Heart left ventricle (tissue), 16 donors: ENCODE results near the gene ADCY9. TPM values are rescaled to one million over a fixed set of nuclear protein-coding genes. Genes with fewer than 3 reads are reported as not detected.
A peak's percentile ranks its signal among the peaks of the same experiment; 100 is the strongest.

Experiments
- ATAC-seq, 4 donors: fragments of 200-7000 bp; cut with Tn5 transposase; one replicate each; pipeline ENCODE4 v1.9.1; 2020 to 2022; ENCODE audit warnings: moderate library complexity in 4 of 4, mild to moderate bottlenecking in 3 of 4, moderate number of reproducible peaks in 1 of 4
- DNase-seq, 5 donors: peaks; one replicate each; pipeline ENCODE4 v3.0.0-alpha.2; 2020
- H3K27ac ChIP-seq, 12 donors: fragments of 200-600 bp; sonication (generic) in 4 of 12; one replicate each; pipeline versions ENCODE4 v1.5.0 to v1.8.0; 2016 to 2022; ENCODE audit warnings: mild to moderate bottlenecking in 2 of 12
- H3K27me3 ChIP-seq, 9 donors: fragments of 200-600 bp; sonication (generic) in 2 of 9; one replicate each; pipeline versions ENCODE4 v1.5.1 to v1.8.0; 2016 to 2022; ENCODE audit warnings: mild to moderate bottlenecking in 3 of 9
- H3K36me3 ChIP-seq, 9 donors: fragments of 200-600 bp; sonication (generic) in 2 of 9; one replicate each; pipeline versions ENCODE4 v1.5.0 to v1.8.0; 2018 to 2022; ENCODE audit warnings: mild to moderate bottlenecking in 2 of 9
- H3K4me1 ChIP-seq, 12 donors: fragments of 200-600 bp; sonication (generic) in 4 of 12; one replicate each; pipeline versions ENCODE4 v1.5.0 to v1.8.0; 2016 to 2022; ENCODE audit warnings: mild to moderate bottlenecking in 3 of 12
- H3K4me3 ChIP-seq, 12 donors: fragments of 200-600 bp; sonication (generic) in 4 of 12; one replicate each; pipeline versions ENCODE4 v1.5.0 to v1.8.0; 2017 to 2022; ENCODE audit warnings: mild to moderate bottlenecking in 9 of 12, moderate library complexity in 4 of 12
- H3K9me3 ChIP-seq, 12 donors: fragments of 200-600 bp; sonication (generic) in 4 of 12; one replicate each; pipeline versions ENCODE4 v1.5.0 to v1.8.0; 2016 to 2022; ENCODE audit warnings: mild to moderate bottlenecking in 1 of 12
- POLR2A ChIP-seq, 2 donors: fragments of 450-650 bp; IDR thresholded peaks; one replicate each; pipeline ENCODE4 v1.6.1; 2017; ENCODE audit warnings: antibody characterized with exemption in 2 of 2, mild to moderate bottlenecking in 2 of 2, moderate library complexity in 2 of 2
- WGBS, 4 donors: extraction: QIAGEN DNeasy Blood & Tissue Kit in 2 of 4; methylation state at CpG; one replicate each; pipeline versions ENCODE4 v1.1.5 to v1.1.7; 2013 to 2018; 5-methylcytosine and 5-hydroxymethylcytosine counted together
- intact Hi-C, 10 donors: fragments of 100-400 bp; cut with DNase I; formaldehyde crosslinking; loops; one replicate each; pipeline versions ENCODE4 v1.11.1 to v1.14.2; 2022
- polyA plus RNA-seq, 2 donors: library from polyadenylated mRNA; stranded (reverse); fragments of 200-250 nt; gene quantifications; one replicate each; pipeline ENCODE4 v1.2.3, GENCODE V29; 2013
- total RNA-seq, 9 donors: library from RNA; depleted of rRNA in 2 of 9; stranded (reverse); fragments of >200 nt in 2 of 9; fragmentation: NEBNext Ultra II Directional in 3 of 9; extraction: Animal tissue kit (Norgen Biotek cat#: 25700) in 3 of 9; gene quantifications; one replicate each; pipeline versions ENCODE4 v1.1.0 to v1.2.4, GENCODE V29; 2016 to 2023
- TF ChIP-seq, protein P1 (sequence below), 12 donors: fragments of 200-600 bp; sonication (generic) in 4 of 12; IDR thresholded peaks; one replicate each; pipeline versions ENCODE4 v1.5.0 to v1.8.0; 2018 to 2022; ENCODE audit warnings: antibody characterized with exemption in 12 of 12, mild to moderate bottlenecking in 5 of 12
- donor health status: ischemic (EF 13 %, LVEDD 7.1; RV severe dilation, severe dysfunction).
- donor health status: healthy with polysubstance abuse.
- donor health status: DM: no; HTN: yes; CAD: no.
- donor health status: DM: no; HTN: no; CAD: no.
- donor health status: ischemic (EF 25% LVEDD 6.9; RV normal size, moderate dysfunction).
- donor health status: ischemic (EF 25% LVEDD 5.7; RV mildly dilated, moderate dysfunction).
- donor health status: healthy.
- donor health status: DM: yes; HTN: yes; CAD: no.
- donor health status: ischemic (EF 35%, LVEDD 5.7; RV mildly dilated, moderate dysfunction).
- donor health status: nonischemic (EF 11% LVEDD 7.7; RV severe dilation, severe dysfunction).
- donor health status: DM: yes; HTN: yes; CAD: no.
- donor health status: PGD.
- donor health status: ischemic (EF 29% LVEDD 5.4; RV normal size, mild dysfunction).
- donor health status: nonischemic (EF 23%, LVEDD 6.1; RV moderate dilation, normal function).

The ADCY9 gene
- total and polyA plus RNA-seq, 11 donors = 11.8 to 85.8 (median 45.0) TPM

DNA sequence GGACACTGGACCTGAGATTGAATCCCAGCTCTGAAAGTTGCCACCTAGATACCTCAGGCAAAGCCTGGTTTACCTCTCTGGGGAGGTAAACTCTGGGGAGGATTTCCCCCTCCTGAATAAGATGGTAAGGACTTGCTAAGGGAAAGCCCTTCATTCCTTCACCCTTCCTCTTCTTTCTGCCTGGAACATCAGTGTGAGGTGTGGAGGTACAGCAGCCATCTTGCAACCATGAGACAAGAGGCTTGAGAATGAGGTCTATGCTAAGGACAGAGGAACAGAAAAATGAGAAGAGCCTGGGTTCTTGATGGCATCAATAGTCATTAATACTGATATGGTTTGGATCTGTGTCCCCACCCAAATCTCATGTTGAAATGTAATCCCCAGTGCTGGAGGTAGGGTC, 23.7 kb upstream of the ADCY9 start:
- no peak for TF ChIP-seq POLR2A (IDR thresholded peaks at IDR 0.05)
- Histone ChIP-seq H3K9me3 (no peaks in the 10 kb centered on the region), H3K4me1 (no peaks in the 10 kb centered on the region), H3K4me3 (no peak overlapping the region), H3K27ac (no peak overlapping the region), H3K36me3 (no peaks in the 10 kb centered on the region), H3K27me3 (no peaks in the 10 kb centered on the region)
- intact Hi-C loops = no loop called here
- DNase-seq (peak in 1 of 5 donors; percentile 3), ATAC-seq (no peak)

DNA sequence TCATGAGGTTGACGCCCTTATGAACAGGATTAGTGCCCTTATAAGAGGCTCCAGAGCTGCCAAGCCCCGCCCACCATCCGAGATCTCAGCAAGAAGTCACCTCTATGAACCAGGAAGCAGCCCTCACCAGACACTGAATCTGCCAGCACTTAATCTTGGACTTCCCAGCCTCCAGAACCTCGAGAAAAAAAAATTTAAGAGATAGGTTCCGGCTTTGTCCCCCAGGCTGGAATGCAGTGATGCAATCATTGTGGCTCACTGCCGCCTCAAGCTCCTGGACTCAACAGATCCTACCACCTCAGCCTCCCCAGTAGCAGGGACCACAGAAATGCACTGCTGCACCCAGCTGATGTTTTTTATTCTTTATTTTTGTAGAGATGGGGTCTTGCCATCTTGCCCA, 22.5 kb upstream of the ADCY9 start:
- TF ChIP-seq, protein P1, sequence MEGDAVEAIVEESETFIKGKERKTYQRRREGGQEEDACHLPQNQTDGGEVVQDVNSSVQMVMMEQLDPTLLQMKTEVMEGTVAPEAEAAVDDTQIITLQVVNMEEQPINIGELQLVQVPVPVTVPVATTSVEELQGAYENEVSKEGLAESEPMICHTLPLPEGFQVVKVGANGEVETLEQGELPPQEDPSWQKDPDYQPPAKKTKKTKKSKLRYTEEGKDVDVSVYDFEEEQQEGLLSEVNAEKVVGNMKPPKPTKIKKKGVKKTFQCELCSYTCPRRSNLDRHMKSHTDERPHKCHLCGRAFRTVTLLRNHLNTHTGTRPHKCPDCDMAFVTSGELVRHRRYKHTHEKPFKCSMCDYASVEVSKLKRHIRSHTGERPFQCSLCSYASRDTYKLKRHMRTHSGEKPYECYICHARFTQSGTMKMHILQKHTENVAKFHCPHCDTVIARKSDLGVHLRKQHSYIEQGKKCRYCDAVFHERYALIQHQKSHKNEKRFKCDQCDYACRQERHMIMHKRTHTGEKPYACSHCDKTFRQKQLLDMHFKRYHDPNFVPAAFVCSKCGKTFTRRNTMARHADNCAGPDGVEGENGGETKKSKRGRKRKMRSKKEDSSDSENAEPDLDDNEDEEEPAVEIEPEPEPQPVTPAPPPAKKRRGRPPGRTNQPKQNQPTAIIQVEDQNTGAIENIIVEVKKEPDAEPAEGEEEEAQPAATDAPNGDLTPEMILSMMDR (IDR thresholded peaks at IDR 0.05) = no peak
- no peak for TF ChIP-seq POLR2A (IDR thresholded peaks at IDR 0.05)
- DNase-seq (peak in 1 of 5 donors; percentile 9), ATAC-seq (no peak)
- H3K4me3 ChIP-seq = no peak overlapping the region
- no peaks in the 10 kb centered on the region for H3K9me3 ChIP-seq
- no peak overlapping the region for H3K27ac ChIP-seq
- H3K27me3 ChIP-seq = no peaks in the 10 kb centered on the region
- H3K4me1 ChIP-seq = no peaks in the 10 kb centered on the region
- no peaks in the 10 kb centered on the region for H3K36me3 ChIP-seq
- WGBS, 4 donors = 88 to 93% (median 91%) methylated on average over 6 of the region's 6 CpGs
- intact Hi-C loops = no loop called here

DNA sequence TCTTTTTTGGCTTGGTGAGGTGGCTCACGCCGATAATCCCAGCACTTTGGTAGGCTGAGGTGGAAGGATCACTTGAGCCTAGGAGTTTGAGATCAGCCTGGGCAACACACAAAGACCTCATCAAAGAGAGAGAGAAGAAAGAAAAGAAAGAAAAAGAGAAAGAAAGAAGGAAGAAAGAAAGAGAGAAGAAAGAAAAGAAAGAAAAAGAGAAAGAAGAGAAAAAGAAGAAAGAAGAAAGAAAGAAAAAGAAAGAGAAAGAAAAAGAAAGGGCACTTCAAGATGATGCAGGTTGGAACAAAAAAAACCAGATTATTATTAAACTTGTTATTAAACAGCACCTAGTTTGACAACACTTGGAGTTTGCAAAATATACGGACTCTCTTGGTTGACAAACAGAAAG, 21.2 kb upstream of the ADCY9 start:
- Histone ChIP-seq H3K4me3 (no peak overlapping the region), H3K27me3 (no peaks in the 10 kb centered on the region), H3K36me3 (no peaks in the 10 kb centered on the region), H3K27ac (no peak overlapping the region), H3K9me3 (no peaks in the 10 kb centered on the region), H3K4me1 (no peaks in the 10 kb centered on the region)
- DNase-seq (no peak), ATAC-seq (no peak)
- TF ChIP-seq POLR2A (IDR thresholded peaks at IDR 0.05) = no peak
- TF ChIP-seq, protein P1 (IDR thresholded peaks at IDR 0.05) = no peak
- WGBS, 4 donors = 83 to 92% (median 89%) methylated on average over 3 of the region's 3 CpGs
- intact Hi-C loops = no loop called here

DNA sequence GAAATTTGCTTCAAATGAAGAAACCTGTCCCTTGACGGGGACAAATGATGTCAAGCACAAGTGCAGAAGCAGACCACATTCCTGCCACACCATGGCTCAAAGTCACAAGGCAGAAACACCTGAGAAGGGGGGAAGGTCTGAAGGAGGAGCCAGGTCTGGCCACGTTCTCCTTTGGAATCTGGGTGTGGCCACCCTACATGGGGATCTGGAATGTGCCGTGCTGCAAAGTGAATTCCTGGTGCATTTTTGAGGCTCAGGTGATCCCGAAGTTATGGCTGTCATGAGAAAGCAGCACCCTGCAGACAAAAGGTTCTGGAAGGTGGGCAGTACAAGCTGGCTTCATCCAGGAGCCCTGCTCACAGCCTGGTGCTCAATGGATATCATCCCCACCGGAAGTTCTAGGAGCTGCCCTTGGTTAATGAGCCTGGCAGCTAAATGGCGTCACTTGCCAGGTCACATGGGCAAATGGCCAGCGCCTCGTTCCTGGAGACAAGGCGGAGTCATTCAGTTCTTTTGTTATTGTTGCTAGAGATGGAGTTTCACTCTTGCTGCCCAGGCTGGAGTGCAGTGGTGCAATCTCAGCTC, 20.1 kb upstream of the ADCY9 start:
- intact Hi-C loops = no loop called here
- ATAC-seq (no peak), DNase-seq (peak in 1 of 5 donors; percentile 57)
- H3K4me3 ChIP-seq = no peak overlapping the region
- no peaks in the 10 kb centered on the region for H3K36me3 ChIP-seq
- WGBS, 4 donors = 50 to 64% (median 55%) methylated on average over 9 of the region's 9 CpGs
- H3K27ac ChIP-seq = no peak overlapping the region
- H3K9me3 ChIP-seq = no peaks in the 10 kb centered on the region
- no peaks in the 10 kb centered on the region for H3K27me3 ChIP-seq
- TF ChIP-seq POLR2A (IDR thresholded peaks at IDR 0.05) = no peak
- TF ChIP-seq, protein P1 (IDR thresholded peaks at IDR 0.05) = no peak
- no peaks in the 10 kb centered on the region for H3K4me1 ChIP-seq

DNA sequence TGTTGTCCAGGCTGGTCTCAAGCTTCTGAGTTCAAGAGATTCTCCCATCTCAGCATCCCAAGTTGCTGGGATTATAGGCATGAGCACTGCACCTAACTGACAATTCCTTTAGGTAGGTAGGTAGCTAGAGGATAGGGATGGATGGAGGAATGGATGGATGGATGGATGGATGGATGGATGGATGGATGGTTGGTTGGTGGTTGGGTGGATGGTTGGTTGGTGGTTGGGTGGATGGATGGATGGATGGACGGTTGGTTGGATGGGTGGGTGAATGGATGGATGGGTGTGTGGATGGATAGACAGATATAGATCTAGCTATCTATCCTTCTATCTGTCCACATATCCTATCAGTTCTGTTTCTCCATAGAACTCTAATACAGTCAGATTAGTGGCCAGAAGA, 19.3 kb upstream of the ADCY9 start:
- H3K9me3 ChIP-seq = no peaks in the 10 kb centered on the region
- H3K4me3 ChIP-seq = no peak overlapping the region
- no peak overlapping the region for H3K27ac ChIP-seq
- peak in 1 of 5 donors; percentile 0 for DNase-seq
- WGBS, 4 donors = 93 to 100% (median 96%) methylated on average over 1 of the region's 1 CpG
- no peaks in the 10 kb centered on the region for H3K27me3 ChIP-seq
- no peaks in the 10 kb centered on the region for H3K36me3 ChIP-seq
- no peak for ATAC-seq
- TF ChIP-seq, protein P1 (IDR thresholded peaks at IDR 0.05) = no peak
- no peak for TF ChIP-seq POLR2A (IDR thresholded peaks at IDR 0.05)
- intact Hi-C loops = no loop called here
- H3K4me1 ChIP-seq = no peaks in the 10 kb centered on the region
